GM12874 (cell line): Measurements from ENCODE around the gene RBKS.

Experiments used
- TF ChIP-seq, protein P1 (sequence below): IDR thresholded peaks from 2 replicates; pipeline ENCODE4 v1.5.1; 2011; ENCODE audit warnings: low read depth, mild to moderate bottlenecking, control low read depth, low read length, moderate library complexity; ENCODE audit not compliant: insufficient read depth

RBKS gene

DNA sequence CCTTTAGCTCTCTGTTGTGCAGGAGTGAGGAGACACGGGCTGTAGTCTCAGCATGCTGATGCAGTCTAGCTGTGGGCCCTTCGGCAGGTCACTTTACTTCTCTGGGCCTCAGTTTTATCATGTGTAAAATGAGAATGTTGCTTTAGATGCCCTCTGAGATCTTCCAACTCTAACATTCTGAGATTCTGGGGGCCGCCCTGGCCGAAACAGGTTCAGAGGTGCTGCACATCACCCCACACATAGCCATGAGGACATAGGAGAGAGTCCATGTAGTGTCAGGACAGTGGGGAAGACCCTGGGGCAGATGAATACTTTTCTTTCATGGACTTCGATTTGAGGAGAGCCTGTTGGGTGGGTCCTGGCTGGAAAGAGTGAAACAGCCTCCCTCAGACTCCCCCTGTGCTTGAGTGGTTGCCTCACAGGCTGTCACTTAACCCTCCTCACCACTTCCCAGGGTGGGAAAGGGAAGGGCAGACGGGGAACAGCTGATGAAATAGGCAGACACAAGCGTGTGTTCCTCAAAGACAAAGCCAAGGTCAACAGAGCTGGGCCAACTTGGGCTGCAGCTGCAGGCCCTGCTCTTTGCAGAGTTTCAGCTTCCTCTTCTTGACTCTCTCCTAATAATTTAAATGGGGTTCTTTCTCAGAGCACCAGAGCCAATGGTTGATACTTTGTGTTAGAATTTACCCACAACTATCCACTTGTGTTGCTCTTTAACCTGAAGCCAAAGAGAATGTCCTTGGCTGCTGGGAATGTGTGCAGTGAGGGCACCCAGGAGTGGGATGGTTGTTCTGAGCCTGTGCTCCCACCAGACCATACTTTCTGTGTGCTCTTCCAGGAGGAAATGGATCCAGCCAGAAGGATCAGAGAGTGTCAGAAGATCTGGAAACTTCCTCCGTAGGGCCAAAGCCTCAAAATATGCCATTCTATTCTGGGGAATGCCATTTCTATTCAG lies 133.4 kb downstream of the RBKS start:
- TF ChIP-seq, protein P1, sequence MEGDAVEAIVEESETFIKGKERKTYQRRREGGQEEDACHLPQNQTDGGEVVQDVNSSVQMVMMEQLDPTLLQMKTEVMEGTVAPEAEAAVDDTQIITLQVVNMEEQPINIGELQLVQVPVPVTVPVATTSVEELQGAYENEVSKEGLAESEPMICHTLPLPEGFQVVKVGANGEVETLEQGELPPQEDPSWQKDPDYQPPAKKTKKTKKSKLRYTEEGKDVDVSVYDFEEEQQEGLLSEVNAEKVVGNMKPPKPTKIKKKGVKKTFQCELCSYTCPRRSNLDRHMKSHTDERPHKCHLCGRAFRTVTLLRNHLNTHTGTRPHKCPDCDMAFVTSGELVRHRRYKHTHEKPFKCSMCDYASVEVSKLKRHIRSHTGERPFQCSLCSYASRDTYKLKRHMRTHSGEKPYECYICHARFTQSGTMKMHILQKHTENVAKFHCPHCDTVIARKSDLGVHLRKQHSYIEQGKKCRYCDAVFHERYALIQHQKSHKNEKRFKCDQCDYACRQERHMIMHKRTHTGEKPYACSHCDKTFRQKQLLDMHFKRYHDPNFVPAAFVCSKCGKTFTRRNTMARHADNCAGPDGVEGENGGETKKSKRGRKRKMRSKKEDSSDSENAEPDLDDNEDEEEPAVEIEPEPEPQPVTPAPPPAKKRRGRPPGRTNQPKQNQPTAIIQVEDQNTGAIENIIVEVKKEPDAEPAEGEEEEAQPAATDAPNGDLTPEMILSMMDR: no peak

DNA sequence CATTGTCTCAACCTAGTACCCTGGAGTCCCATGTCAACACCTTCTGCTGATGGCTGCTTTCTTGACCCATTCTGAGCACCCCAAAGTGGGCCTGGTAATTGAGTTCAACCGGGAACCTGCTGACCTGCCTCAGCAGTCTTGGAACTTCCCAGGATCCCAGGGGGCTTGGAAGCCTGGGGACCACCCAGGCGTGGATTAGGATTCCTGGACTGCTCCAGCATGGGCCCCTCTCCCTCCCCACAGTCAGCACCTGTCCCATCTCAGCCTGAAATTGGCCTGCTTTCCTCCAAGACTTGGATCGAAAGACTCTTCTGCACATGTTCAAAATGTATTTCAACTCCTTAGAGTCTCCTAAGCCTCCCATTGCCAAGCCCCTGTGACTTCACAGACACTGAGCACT lies 134.1 kb downstream of the RBKS start:
- TF ChIP-seq, protein P1: no peak

DNA sequence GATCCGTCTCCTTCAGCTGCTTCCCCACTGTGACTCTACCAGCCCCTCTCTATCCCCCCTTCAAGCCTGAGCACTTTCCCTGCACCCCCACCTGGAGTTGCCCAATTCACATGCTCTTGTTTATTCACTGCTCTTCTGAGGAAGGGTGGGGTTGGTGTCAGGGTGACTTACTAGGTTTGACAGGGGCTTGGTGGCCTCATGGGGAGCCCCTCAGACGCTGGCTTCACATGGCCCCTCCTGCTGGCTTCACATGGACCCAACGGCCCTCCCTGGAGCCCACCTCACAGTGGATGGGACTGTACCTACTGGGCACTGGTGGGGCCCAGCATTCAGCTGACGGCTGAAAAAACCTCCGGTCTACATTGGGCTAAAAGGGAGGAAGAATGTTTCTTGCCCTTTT lies 135.4 kb downstream of the RBKS start:
- TF ChIP-seq, protein P1: no peak

DNA sequence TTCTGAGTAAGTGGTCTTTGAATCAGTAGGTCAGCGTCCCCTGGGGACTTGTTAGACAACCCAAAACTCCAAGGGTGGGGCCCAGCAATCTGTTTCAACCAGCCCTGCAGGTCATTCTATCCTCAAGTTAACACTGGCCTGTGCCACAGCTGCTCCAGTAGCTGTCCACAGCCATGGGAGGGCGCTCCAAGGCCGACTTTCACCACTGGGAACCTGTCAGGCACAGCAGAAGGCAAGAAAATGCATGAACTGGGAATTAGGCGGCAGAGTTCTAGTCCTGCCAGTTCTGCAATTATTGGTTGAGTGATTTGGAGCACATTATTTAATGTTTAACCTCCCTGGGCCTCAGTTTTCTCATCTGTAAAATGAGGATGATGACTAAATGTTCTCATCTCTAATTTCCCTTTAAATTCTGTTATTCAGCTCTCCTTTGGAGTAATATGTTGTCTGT lies 136.0 kb downstream of the RBKS start:
- TF ChIP-seq, protein P1: peak; percentile 89

DNA sequence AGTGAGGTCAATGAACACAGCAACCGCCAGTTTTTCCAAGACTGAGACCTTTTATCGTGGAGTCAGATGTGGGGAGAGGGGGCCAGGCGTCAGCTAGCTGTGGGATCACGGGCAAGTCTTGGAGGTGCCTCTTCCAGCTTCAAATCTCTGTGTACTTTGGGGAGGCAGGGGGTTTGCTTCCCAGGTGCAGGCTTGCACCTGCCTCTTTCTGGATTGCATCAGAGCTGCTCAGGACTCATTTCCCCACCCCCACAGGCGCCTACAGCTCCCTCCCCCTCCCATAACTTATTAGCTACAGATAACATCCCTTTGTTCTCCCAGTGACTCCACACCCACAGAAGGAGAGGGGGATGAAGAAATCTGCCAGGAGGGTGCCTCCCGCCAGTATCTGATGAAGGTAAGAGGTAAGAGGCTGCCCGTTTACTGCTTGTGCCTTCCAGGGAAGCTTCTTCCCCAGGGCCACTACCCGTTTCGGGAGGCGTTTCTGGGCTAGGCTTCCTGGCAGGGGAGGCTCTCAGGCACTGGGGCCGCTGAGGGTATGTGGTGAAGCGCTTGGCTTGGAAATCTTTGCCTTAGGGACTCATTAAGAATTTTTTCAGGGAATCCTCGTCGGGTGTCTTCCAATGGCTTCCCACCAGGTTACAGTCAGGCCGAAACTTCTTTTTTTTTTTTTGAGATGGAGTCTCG lies 137.5 kb downstream of the RBKS start:
- TF ChIP-seq, protein P1: no peak

DNA sequence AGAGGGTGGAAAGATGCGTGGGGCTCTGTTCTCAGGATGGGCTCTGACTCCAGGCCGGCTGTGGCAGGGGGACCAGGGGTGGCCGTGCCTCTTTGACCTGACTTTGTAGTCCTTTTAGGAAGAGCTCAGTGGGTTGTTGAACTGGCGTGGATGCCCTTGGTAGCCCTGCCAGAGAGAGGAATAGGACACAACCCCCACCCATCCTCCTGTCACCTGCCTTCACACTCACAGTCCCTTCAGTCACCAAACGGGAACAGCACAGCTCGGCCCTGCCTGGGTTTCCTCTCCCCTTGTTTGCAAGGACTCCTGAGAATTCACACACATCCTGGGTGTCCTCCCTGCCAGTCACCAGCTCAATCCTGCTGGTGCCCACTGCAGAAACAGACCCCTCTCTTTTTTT lies 138.8 kb downstream of the RBKS start:
- TF ChIP-seq, protein P1: no peak

DNA sequence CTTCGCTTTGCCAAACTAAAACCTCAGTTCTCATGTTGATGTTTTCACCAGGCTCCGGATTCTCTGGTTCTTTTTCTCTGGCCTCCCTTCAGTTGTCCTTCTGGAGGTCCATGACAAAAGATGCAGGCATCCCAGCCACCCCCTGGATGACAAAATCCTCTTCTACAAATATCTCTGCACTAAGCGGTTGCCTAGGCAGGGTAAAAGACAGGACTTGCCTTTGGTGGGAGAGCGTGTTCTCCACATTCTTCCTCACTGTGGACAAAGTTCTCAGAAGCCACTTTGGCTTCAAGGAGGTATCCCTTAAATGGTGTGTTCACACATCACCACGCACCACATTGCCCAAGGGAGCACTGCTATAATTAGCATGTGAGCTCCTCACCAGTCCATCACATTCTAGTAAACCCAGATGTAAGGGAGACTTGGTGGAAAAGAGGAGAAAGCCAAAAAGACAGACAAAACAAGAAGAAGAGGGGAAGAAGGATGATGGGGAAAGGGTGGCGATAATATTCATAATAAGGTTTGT lies 142.3 kb downstream of the RBKS start:
- TF ChIP-seq, protein P1: no peak
